GM19240 (cell line): ENCODE results near the gene PACSIN2.

Experiments used
- DNase-seq: peaks from one replicate; pipeline ENCODE4 v3.0.0; 2011; ENCODE audit warnings: low spot score; ENCODE audit not compliant: insufficient read length

The PACSIN2 gene

DNA sequence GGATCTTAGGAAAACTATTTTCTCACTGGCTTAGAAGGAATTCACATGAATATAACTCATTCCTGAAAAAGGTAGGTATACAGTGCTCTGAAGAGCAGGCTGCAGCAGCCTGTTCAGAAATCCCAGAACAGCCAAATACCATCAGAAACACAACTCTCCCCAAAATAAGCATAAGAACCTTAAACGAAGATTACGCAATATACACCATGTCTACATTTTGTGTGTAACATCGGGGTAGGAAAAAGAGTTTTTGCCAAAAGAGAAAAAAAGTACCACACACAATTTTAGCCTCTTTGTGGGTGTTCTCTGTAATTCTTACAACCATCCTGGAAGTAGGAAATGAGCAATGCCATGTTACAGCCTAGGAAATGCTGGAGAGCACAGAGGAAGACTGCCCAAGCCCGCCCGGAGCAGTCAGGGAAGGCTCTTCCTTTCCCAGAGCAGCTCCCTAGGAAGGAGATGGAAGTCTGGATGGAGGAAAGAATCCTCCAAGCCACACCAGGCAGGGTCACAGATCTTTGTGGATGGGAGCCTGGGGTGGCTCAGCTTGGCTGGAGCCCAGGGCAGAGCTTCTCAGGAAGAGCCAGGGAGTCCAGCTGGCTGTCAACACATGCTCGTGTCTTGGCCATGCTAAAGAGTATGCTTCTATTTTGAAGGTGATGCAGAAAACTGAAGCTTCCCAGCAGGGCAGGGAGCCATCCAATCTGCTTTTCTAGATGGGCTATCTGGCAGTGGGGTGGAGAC is 108.2 kb downstream of the PACSIN2 start:
- no peak for DNase-seq

DNA sequence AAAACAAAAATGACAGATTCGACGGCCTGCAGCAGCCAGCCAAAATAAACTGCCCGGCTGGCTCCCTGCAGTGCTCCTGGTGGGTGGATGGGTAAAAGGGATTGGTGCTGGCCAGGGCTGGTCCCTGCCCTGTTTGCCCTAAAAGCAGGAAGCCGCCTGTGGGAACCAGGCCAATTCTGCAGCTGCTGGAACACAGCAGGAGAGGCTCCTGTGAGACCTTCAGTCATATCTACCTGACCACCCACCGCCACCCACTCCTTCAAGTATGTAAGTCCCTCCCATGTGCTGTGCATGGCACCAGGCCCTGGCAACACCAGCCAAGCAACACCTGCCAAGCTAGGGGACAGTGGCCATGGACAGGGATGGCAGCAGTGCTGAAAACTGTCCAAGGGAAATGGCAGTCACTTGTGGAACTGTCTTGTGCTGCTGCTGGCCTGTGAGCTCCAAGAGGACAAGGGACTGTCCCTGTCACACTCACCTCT is 109.2 kb downstream of the PACSIN2 start:
- no peak for DNase-seq

DNA sequence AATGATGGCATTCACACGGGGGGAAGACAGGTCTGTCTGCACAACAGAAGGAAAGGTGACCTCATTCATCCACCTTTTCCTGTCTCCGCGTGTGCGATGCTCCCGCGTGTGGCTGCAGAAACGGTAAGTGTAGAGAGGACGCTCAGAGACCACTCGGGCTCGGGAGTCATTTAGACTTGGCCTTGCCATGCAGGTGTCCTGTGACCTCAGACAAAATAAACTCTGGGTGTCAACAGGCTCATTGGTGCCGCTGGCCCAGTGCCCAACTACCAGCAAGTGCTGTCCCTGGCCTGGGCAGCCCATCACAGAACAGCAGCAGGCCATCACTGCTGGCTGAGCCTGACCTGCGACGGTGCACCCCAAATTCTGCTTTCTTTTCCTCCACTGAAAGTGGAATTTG is 109.7 kb downstream of the PACSIN2 start:
- no peak for DNase-seq

DNA sequence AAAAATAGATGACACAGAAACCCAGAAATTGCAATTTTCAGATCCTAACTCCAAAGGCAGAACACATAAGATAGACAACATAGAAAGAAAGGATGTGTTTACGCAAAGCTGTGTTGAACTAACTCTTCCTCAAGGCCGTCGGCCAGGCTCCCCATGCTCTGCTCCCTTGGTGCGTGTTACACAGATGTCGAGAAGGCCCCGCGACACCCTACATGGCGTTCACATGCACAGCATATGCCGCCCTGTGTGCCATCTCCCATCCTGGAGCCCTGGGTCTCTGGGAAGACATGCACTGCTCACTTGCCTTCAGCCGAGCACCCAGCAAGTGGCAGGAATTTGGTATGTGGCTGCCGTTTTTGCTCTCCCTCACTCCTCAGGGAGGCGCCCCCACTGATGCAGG is 110.9 kb downstream of the PACSIN2 start:
- DNase-seq, result no peak

GRCh38 chr22:42902875-42903510 is 112.0 kb downstream of the PACSIN2 start:
- no peak for DNase-seq

DNA sequence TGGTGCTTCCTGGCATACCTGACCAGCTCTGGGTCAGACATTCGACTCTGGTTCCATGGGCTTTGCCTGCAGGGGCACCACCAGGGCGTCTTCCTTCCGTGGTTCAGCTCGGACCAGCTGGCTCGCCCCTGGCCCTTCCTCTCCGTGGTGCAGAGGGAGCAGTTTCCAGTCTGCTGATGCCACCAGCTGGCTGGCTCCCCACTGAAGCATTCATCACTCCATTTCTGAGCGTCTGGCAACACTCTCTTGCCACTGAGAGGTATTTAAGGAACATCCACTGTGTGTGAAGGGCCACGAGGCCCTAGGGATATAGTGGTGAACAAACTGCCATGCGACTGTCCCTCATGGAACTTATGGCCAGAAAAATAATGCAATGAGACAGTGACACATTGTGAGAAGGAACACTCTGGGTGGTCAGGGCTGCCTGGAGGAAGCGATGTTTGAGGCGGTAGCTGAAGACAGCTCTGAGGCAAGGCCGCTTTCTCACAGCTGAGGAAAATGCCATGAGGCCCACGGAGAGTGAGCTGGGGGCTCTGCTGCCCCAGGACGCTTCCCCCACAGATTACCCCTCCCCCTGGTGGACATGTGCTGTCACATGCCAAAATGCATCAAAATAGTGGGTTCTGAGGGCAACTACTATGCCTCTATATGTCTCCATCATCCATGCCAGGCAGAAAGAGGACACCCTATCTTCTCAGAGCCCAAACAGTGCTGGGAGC is 113.0 kb downstream of the PACSIN2 start:
- DNase-seq, result no peak

GRCh38 chr22:42897960-42898359 is 117.0 kb downstream of the PACSIN2 start:
- DNase-seq, result no peak

DNA sequence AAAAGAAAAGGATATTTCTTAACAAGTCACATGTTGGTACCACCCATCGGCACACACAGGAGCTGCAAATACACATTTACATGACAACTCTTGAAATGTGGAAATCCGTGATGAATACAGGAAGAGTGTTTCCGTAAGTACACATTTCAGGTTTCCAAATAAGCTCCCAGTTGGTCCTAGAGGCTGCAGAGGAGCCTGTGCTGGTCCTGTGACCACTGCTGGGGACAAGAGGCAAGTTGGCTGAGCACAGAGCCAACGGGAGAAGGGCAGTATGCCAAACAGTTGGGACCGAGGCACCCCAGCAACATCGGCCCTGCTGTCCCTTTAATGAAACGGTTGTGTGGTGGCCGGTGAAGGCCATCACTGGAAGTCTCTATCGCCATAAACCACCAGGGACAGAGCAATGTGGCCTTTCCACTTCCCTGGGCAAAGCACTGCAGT is 119.4 kb downstream of the PACSIN2 start:
- no peak for DNase-seq

DNA sequence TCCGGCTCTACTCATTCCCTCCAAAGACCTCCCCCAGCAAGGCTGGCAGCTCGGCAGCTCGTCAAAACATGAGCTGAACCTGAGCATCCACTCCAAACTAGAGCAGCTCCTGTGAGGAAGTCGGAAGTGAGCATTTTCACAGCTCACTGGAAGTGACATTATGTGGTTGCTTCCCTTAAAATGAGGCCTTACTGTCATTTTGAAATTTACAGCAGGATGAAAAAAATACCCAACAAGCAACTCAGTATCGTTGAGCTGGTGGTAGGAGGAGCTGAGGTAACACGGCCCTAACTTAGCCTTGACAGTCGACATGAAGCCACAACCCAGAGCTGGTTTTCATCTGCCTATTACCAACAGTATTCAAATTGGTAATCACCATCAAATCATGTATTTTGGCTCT is 119.9 kb downstream of the PACSIN2 start:
- no peak for DNase-seq

GRCh38 chr22:42893371-42894150 is 121.4 kb downstream of the PACSIN2 start:
- no peak for DNase-seq

- DNase-seq, result no peak
Observed at GRCh38 chr22:42892571-42893316, 122.2 kb downstream of the PACSIN2 start.

GRCh38 chr22:42892156-42892555 is 122.8 kb downstream of the PACSIN2 start:
- DNase-seq, result no peak

DNA sequence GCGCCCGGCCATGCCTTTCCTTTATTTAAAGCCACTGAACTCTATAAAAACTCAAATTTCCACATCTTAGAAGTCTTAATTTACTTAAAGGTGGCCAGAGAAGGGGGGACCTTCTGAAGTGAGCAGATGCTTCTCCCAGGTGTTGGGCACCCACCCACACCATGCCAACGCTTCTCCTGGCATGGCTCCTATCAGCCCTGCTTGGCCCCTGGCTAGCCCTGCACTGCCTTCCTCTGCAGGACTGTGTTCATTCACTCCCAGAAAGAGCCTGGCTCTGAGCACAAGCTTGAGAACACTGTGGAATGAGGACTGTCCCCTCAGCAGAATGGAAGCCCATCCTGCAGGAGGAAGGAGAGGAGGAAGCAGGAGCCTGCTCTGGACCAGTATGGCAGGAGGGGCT is 123.3 kb downstream of the PACSIN2 start:
- no peak for DNase-seq

GRCh38 chr22:42891008-42891407 is 123.9 kb downstream of the PACSIN2 start:
- no peak for DNase-seq

DNA sequence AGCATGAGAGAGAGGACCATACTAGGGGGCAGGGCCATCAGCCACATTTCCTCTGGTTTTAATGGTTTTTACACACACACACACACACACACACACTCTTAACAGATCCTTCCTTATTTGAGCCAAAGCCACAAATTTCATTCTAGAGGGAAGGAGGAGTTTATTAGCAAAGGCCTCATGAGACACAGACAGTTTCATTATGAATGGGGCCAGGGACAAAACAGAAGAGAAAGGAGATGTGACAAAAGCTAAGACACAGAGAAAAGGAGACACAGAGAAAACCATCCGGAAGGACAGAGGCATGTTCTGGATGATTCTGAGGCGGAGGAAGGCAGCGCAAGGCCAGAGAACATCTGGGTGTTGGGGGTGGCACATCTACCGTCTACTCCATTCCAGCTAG is 125.6 kb downstream of the PACSIN2 start:
- peak; percentile 77 for DNase-seq

DNA sequence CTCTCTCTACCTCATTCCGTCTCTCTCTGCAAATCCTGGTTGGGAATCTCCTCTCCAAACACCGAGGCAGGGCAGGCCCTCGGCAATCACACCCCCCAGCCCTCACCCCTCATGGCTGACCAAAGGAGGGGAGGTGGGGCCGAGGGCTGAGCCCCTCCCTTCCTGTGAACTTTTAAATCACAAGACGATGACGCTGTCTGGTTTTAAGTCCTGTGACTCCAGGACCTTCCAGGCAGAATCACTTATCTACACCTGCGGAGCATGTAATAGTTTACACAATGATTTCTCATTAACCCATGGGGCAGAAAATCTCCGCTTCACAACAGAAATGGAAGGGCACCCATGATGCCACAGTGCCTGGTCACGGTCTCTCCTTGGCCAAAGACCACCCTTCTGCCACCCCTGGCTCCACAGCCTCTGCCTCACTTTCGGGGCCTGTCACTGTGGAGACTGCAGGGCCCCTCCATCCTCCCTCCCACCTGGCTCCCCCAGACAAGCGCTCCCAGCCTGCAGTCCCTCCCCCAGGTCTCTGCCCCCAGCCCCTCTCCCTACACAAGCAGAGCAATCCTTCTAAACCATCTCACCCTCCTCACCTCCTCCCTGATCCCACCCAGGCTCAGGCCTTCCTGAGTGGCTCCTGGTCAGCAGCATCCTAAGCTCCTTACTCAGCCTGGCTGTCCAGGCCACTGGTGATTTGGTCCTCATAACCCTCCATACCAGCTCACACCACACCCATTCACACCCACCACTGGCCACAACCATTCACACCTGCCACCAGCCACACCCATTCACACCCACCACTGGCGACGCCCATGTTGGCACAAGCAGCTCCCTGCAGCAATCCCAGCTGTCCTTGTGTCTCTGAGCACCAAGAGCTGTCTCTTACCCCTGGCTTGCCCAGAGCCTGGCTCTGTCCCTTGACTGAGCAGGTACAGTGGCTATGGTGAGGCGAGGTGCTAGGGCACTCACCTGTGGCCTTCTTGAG is 127.1 kb downstream of the PACSIN2 start:
- no peak for DNase-seq

DNA sequence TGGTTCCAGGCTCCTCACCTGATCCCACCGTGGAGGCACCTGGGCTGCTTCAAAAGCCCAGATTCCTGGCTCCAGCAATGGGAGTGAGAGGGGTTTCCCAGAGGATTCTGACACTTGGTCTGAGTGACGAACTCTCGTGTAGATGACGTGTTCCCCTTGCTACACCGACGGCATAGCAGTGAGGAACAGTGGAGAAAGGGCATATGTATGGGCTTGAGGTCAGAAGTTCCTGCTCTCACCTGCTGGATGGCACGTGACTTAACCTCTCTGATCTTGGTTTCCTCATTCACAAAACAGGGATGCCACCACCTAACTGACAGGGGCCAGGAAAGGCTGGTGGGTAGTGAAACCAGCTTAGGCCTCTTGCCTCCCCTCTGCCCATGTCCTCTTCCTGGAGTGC is 127.8 kb downstream of the PACSIN2 start:
- DNase-seq, result no peak

DNA sequence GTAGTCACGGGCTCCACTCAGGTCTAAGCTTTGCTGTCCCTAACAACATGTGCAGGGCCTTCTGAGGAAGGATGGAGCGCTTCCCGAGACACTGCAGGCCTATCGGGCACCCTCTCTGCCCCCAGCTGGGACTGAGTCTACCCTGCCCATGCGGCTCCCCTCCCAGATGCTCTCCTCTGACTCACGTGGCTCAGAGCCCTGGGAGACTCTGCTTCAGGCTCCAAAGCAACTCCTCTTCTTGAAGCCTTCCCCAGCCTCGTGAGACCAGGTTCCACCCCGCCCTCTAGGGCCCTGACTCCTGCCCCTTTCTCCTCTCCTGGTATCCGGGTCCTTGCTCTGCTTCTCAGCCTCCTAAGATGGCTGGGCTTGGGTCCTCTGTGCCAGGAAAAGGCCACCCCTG is 129.5 kb downstream of the PACSIN2 start:
- no peak for DNase-seq

DNA sequence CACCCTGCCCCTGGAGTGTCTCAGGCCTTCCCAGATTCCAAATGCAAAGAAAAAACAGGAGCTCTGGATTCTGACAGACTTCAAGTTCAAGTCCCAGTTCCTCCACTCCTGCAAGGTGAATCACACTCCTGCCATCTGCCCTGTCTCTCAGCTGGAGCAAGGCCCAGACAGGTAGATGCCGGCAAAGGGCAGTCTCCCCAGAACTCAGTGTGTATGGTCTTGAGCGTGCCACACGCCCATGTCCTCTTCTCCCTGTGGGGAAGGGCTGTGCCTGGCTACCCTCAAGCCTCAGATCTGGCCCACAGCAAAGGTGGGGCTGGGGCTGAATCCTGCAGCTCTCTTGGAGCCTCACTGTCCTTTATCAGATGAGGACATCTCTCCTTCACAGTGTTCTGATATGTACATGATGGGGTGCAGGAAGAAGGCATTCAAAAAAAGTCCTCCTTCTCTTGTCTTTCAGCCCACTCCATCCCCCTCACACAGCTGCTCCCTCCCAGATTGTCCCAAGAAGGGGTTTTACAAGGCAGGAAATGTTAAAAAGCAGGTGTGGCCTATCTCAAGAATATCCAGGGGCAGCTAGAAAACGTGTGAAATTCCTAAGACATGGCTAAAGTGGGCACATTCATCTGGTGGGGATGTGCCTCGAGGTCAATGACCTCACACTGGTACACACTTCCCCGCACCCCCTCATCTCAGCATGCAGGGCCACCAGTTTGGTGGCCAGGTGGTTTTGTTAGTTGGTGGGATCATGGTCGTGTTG is 130.2 kb downstream of the PACSIN2 start:
- no peak for DNase-seq
